Measurements from ENCODE around the gene SNPH. TPM values are rescaled to one million over a fixed set of nuclear protein-coding genes. Genes with fewer than 3 reads are reported as not detected.

Gene SNPH, protein sequence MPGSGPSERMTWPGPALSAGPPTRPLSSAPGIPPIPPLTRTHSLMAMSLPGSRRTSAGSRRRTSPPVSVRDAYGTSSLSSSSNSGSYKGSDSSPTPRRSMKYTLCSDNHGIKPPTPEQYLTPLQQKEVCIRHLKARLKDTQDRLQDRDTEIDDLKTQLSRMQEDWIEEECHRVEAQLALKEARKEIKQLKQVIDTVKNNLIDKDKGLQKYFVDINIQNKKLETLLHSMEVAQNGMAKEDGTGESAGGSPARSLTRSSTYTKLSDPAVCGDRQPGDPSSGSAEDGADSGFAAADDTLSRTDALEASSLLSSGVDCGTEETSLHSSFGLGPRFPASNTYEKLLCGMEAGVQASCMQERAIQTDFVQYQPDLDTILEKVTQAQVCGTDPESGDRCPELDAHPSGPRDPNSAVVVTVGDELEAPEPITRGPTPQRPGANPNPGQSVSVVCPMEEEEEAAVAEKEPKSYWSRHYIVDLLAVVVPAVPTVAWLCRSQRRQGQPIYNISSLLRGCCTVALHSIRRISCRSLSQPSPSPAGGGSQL
- 10 to 100 TPM in 1 of 2 donors, 1 to 10 TPM in 1; 7.0 to 12.4 TPM for total RNA-seq

GRCh38 chr20:1266167-1266973, at the start of gene SNPH:
TSS of gene SNPH (plus strand) at chr20:1266294. CDS start at chr20:1296240, 29,946 bp downstream.

DNA sequence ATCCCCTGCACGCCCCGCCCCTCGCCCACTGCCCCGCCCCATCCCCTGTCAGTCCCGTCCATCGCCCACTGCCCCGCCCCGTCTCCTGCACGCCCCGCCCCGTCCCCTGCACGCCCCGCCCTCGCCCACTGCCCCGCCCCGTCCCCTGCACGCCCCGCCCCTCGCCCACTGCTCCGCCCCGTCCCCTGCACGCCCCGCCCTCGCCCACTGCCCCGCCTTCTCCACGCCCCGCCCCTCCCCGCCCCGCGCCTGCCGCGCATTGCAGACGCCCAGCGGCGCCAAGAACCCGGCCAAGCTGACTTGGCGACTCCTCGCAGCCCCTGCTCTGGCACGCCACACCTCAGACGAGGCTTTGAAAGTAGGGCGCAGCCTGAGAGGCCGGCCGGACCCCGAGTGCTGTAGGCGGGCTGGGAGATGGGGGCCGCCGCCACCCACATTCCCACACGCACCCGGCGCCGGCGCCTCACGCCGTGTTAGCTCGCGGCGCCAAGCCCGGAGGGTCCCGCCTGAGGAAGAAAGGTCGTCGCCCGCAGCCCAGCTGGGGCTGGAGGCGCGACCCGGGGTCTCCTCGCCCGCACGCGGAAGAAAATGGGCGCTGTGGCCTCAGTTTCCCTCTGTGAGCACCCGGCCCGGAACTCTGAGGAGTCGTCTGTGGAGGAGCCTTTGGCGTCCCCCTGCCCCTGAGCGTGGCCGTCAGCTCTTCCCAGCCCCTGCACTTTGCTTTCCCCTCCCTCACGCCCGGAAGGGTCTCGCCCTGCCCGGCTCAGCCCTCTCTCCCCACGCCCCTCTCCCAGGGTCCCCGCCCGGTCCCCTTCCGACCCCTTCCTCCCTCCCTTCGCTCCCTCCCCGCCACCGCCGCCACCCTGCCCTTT, 40.1 kb upstream of the SNPH start, which contains the start of gene RAD21L1:
Gene RAD21L1, plus strand, starts transcription at position 262 of the 872 bp plus-strand sequence. CDS start 2,410 bp downstream, outside the sequence.

GRCh38 chr20:1328680-1329330, 62.7 kb downstream of the SNPH start, which contains the start of gene SDCBP2:
TSS of gene SDCBP2 (minus strand) at chr20:1329139. CDS start at chr20:1320416, 8,723 bp downstream.

Other genes starting within 250 kb of the SNPH start
- 10 to 100 TPM; 46.0 to 95.7 TPM for gene PSMF1, start 147.7 kb upstream of the SNPH start, total RNA-seq
- gene TMEM74B, start 81.3 kb upstream of the SNPH start, total RNA-seq, result not detected
- under 1 TPM in 1 of 2 donors, not detected in 1; under 0.01 TPM for gene C20orf202, start 62.8 kb upstream of the SNPH start, total RNA-seq
- not detected for gene RAD21L1, start 40.2 kb upstream of the SNPH start, total RNA-seq
- 1 to 10 TPM in 1 of 2 donors, under 1 TPM in 1; 0.69 to 1.7 TPM for gene SDCBP2, start 62.8 kb downstream of the SNPH start, total RNA-seq
- gene FKBP1A, start 126.8 kb downstream of the SNPH start, total RNA-seq, result 100 to 1,000 TPM in 1 of 2 donors, 10 to 100 TPM in 1; 87.8 to 206 TPM
- gene NSFL1C, start 200.6 kb downstream of the SNPH start, total RNA-seq, result 10 to 100 TPM; 22.0 to 23.3 TPM
- gene SIRPB2, start 225.1 kb downstream of the SNPH start, total RNA-seq, result not detected

Data from melanocyte of skin (primary cell).